ENCODE measurements around the gene WDR47.

GRCh38 chr1:109080441-109081082, 38.7 kb upstream of the WDR47 start:
- TF ChIP-seq EZH2 (IDR thresholded peaks at IDR 0.05; ENCODE audit: low read depth): no peak
- TF ChIP-seq CTCF (conservative IDR thresholded peaks at IDR 0.05): no peak

Data from PC-9 (cell line).